Fibroblast of the aortic adventitia (primary cell): ENCODE results near the gene SUSD6. TPM values are rescaled to one million over a fixed set of nuclear protein-coding genes. Genes with fewer than 3 reads are reported as not detected.

Experiments used
- DNase-seq: peaks from one replicate; pipeline ENCODE4 v3.0.0-alpha.2; 2010; ENCODE audit warnings: low read depth
- H3K4me3 ChIP-seq: 2 replicates; pipeline ENCODE4 v1.5.1; 2011; ENCODE audit warnings: low read depth, mild to moderate bottlenecking, control low read depth, low read length, moderate library complexity
- CTCF ChIP-seq: IDR thresholded peaks from 2 replicates; pipeline ENCODE4 v1.5.1; 2011; ENCODE audit warnings: mild to moderate bottlenecking, low read length, control low read depth, inconsistent platforms; ENCODE audit not compliant: insufficient read depth
- total RNA-seq: library from RNA; depleted of rRNA; stranded (reverse); fragments of >200 nt; gene quantifications from 2 replicates; pipeline ENCODE4 v1.2.3, GENCODE V29; 2012; ENCODE audit warnings: low replicate concordance

SUSD6 gene
- total RNA-seq, 1 donor: 8.0 TPM

GRCh38 chr14:69669375-69669774, 58.0 kb downstream of the SUSD6 start:
- TF ChIP-seq CTCF: no peak
- no peak overlapping the region for H3K4me3 ChIP-seq
- no peak for DNase-seq

DNA sequence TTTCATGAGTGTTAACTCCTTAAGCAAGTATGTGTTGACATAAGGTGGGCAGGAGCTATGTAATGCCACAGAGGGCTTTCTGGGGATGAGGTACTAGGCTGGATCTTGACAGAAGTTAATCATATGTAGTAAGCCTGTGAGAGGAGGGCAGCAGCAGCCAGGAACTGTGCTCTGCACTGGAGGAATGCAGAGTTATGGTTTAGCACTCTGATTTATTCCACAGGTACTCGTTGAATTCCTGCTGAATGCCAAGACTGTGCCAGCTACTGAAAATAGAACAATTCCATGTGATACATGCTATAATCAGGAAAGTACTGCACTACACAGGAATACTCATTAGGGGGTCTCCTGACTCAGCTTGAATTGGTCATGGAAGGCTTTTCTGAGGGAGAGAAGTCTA, 58.7 kb downstream of the SUSD6 start:
- no peak for TF ChIP-seq CTCF
- no peak overlapping the region for H3K4me3 ChIP-seq
- DNase-seq: no peak

DNA sequence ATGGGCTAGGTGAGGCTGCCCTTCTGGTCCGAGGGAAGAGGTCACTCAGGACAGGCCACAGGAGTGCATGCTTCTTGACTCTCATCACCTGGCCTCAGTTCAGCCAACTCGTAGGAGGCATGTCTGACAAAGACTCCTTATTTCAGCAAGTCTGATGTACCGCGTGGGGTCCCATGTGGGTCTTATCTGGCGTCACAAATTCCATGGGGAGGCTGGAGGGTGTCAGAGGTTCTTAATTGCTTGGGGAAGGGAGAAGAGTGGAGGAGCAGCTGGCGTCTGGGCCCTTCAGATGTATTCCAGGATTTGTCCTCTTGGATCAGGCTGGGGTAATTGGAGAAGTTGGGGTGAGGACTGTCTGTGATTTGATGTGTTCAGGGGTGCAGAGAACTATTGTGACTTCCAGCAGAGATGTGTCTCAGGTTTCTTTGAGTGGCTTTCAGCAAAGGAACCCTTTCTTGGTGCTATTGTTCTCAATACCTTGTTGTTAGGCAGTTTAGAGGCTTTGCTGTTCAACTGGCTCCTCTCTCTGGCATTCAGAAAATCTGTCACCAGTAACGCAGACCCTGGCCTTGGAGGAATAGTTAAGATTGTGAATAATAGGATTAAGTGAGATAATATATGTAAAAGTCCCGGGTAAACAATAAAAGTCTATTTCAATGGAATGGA, 60.1 kb downstream of the SUSD6 start:
- no peak overlapping the region for H3K4me3 ChIP-seq
- no peak for DNase-seq
- no peak for TF ChIP-seq CTCF

- H3K4me3 ChIP-seq: no peak overlapping the region
- no peak for TF ChIP-seq CTCF
- no peak for DNase-seq
These were observed 61.0 kb downstream of the SUSD6 start for GRCh38 chr14:69672356-69672755.

DNA sequence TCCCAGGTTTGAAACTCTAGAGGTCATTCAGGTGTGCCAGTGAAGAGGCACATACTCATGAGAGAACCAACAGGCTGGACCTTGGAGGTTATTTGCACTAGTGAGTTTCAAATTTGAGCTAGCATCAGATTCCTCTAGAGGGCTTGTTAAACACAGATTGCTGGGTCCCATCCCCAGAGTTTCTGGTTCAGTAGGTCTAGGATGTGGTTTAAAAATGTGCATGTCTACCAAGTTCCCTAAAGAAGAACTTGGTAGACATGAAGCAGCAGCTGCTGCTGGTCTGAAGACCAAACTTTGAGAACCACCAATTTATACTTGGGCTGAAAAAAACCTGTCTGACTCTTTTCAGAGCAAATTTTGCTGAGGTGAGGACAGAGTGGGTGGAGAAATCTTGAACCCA, 61.7 kb downstream of the SUSD6 start:
- no peak for DNase-seq
- H3K4me3 ChIP-seq: no peak overlapping the region

DNA sequence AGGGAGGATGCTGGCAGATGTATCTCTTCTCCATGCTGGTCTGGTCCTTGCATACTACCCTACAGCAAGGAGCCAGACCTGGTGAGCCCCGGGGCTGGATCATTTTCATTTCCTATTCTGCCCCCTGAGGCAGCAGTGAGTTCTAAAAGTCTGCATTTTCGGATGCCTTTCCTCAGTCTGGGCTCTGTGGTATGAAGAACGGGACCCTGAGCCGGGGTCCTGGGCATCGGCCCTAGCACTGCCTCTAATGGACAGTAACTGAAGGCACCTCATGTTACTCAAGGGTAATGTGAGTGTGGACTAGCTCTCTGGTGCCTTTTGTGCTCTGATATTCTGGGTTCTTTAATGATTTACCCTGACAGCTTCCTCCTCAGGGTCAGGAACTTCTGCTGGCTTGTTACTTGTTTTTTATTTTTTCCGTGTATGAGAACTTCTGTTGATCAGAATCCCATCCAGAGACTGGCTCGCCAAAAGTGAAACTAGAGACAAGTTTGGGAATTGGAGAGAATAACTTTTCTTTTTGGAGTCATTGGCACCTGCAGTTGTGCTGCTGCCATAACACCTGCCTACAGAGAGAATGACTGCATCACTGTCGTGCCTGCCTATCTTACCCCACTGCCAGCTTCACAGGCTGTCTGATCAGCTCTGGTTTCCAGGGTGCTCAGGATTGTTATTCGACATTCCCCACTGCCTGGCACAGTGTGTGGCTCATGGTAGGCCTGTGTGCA, 62.3 kb downstream of the SUSD6 start:
- DNase-seq: no peak
- TF ChIP-seq CTCF: no peak
- H3K4me3 ChIP-seq: no peak overlapping the region

More for the DNA sequence above, 61.7 kb downstream of the SUSD6 start:
- TF ChIP-seq CTCF: no peak
